GM21737 (cell line): ENCODE data around the gene ZCWPW1.
"Not testable (repeated sequence)": the region's sequence is repeated elsewhere in the genome, so short reads cannot be mapped to it uniquely, and the experiment has no call there.

Source experiments
- ATAC-seq: cut with Tn5 transposase; IDR thresholded peaks from one replicate; pipeline ENCODE4 v1.9.1; 2021; ENCODE audit warnings: mild to moderate bottlenecking, moderate library complexity; ENCODE audit not compliant: unreplicated experiment

Gene ZCWPW1

DNA sequence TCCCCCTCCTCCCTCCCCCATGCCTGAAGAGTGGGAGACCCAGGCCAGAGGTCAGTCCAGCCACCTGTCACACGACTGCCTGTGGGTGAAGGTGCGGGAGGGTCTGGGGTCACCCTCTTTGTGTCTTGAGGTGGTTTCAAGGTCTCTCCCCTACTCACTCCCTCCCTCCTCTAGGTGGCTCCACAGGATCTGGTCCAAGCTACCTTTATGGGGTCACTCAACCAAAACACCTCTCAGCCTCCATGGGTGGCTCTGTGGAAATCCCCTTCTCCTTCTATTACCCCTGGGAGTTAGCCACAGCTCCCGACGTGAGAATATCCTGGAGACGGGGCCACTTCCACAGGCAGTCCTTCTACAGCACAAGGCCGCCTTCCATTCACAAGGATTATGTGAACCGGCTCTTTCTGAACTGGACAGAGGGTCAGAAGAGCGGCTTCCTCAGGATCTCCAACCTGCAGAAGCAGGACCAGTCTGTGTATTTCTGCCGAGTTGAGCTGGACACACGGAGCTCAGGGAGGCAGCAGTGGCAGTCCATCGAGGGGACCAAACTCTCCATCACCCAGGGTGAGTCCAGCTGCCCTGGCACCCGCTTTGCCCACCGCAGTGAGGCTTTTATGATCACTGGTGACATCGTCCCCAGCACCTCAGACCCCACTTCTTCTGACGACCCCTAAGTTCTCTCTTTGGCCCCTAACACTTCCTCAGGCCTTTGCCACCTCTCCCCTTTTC is 54.5 kb downstream of the ZCWPW1 start:
- ATAC-seq, result not testable (repeated sequence)

DNA sequence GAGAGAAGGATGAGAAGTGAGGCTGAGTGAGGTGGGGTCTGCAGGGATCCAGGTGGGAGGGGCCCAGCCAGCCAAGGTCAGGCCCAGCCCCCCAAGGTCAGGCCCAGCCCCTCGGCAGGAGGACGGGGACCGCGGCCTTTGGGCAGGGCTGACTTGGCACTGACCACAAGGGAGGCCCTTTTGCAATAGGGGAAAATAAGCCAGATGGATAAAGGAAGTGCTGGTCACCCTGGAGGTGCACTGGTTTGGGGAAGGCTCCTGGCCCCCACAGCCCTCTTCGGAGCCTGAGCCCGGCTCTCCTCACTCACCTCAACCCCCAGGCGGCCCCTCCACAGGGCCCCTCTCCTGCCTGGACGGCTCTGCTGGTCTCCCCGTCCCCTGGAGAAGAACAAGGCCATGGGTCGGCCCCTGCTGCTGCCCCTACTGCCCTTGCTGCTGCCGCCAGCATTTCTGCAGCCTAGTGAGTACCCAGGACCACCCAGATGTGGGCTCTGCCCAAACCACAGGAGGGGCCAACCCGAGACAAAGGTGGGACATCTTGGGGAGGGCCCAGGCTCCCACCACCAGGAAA is 55.2 kb downstream of the ZCWPW1 start, which contains the start of gene PILRA:
Gene PILRA, plus strand, starts transcription at position 227 of the 571 bp plus-strand sequence. Its CDS starts 170 bp downstream, at position 397.
- no peak for ATAC-seq

DNA sequence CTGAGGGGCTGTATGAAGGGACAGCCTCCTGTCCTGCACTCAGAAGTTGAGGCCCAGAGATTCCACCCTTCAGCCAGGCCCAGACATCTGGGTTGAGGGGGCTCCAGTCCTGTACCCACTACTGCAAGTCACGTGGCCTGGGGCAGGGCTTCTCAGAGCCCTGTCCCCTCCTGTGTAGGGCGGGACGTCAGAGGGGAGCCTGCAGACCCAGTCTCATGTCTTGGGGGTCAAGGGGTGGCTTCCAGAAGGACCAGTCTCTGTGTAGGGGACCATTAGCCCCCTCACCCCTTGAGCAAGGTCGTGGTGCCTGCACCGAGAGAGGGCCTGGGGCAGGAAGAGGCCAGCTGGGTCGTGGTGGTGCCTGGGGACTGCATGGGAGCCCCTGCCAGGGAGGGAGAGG is 55.8 kb downstream of the ZCWPW1 start:
- no peak for ATAC-seq

DNA sequence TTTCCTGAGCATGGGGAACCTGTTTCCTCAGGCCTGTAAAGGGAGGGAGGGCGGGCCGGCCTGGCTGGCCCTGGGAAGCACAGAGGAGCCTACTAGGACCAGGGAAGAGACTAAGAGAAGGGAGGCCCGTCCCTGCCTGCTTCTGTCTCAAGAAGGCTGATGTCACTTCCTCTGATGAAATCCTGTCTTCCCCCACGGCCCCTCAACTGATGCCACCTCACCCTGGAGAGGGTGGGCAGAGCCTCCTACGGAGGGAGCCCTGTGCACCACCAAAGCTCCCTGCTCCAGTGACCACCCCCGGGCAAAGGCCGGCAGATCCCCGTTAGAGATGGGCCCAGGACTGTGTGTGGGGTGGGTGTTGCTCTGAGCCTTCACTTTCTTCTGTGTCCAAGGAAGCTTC is 56.2 kb downstream of the ZCWPW1 start:
- ATAC-seq, result no peak

DNA sequence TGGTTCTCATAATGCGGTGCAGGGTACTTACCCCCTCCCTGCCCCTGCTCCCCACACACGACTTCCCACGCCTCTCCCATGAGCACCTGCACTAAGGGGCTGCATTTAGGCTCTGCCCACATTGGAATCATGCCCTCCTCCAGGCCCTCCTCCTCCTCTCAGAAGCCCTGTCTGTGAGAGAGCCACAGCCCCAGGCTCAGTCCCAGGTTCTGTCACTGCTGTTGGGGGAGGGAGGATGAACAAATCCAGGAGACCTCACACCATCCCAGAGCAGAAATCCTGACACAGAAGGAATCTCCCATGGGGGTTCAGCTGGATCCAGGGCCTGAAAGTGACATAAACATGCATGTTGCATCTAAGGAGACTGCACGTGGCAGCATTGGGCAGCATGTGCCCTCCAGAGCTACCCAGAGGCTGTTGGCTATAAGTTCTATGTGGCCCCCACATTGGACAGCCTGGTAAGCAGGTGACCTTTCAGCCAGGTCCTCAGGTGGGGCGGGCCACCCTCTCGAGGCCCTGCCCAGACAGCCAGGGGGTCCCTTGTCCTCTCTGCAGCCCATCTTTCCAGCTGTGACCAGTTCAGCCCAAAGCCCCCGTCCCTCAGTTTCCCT is 56.8 kb downstream of the ZCWPW1 start:
- ATAC-seq, result no peak

DNA sequence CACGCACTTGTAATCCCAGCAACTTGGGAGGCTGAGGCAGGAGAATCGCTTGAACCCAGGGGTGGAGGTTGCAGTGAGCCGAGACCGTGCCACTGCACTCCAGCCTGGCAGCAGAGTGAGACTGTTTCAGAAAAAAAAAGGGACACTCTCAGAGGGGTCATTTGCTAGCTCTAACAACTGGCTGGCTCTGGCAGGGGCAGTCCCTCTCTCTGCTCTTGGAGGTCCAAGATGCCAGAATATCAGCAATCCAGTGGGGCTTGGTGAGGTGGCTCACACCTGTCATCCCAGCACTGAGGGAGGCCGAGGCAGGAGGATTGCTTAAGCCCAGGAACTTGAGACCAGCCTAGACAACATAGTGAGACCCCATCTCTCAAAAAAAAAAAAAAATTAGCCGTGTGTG is 57.8 kb downstream of the ZCWPW1 start:
- ATAC-seq, result no peak

DNA sequence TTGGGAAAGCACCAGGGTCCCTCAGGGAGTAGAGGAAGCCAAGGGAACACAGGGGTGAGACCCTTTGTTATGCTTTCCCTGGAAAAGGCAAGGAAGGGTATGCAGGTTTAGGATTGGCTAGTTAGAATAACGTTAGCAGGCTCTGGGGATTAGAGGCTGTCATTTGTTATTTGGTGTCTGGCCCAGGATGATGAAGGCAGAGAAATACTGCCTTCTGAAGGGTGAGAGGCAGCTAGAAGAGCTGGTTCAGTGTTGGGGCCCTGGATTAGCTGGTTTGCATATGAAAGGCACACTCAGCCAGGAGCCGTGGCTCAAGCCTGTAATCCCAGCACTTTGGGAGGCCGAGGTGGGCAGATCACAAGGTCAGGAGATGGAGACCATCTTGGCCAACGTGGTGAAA is 58.2 kb downstream of the ZCWPW1 start:
- ATAC-seq, result no peak

DNA sequence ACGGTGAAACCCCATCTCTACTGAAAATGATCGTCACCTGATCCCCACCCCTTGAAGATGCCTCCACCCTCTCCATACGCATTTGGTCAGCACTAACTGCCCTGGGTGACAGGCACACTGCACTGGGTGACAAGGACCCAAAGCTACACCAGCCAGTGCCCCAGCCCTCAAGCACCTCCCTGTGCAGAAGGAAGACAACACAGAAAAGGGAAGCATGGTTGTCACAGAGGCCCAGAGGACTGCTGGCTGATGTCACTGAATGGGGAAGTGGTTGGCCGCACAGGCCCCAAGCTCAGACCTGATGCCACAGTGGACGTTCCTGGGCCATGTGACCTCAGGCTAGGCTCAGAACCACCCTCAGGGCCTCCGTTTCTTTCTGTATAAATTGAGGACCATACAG is 59.4 kb downstream of the ZCWPW1 start:
- ATAC-seq, result peak; percentile 49

DNA sequence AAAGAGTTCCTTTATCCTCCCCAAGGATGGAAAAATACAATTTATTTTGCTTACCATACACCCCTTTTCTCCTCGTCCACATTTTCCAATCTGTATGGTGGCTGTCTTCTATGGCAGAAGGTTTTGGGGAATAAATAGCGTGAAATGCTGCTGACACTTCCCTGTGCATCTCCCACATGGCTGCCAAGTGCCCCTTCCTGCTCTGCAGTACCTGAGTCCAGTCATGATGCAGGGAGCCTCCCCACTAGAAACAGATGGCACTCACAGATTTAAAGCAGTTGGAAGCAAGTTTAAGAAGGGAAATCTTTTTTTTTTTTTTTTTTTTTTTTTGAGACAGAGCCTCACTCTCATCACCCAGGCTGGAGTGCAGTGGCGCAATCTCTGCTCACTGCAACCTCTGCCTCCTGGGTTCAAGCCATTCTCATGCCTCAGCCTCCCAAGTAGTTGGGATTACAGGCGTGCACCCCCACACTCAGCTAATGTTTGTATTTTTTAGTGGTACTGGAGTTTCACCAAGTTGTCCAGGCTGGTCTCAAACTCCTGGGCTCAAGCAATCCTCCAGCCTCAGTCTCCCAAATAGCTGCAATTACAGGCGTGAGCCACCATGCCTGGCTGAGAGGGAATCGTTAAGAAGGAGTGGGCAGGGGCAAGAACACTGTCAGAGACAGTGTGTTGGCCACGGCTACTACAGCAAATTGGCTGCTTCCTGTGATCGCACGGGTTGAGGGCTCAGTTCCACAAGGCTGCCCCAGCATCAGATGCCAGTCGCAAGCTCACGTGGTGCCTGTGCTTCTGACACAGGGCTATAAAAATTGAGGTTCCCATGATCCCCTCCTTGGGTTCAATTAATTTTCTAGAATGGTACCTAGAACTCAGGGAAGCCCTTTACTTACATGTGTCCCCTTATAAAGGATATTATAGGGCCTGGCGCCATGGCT is 60.6 kb downstream of the ZCWPW1 start:
- ATAC-seq, result no peak

DNA sequence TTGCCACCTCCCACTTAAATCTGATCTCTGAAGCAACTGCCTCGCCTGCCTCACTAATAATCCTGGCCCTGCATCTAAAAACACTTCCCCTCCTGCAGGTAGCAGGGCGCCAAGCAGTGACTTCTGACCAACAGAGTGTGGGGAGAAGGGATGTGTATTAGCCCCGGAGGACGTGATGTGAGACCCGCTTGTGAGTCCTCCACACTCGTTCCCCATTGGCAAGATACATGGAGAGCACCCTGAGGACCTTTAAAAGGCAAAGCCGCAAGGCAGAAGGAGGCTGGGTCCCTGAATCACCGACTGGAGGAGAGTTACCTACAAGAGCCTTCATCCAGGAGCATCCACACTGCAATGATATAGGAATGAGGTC is 61.3 kb downstream of the ZCWPW1 start:
- no peak for ATAC-seq

DNA sequence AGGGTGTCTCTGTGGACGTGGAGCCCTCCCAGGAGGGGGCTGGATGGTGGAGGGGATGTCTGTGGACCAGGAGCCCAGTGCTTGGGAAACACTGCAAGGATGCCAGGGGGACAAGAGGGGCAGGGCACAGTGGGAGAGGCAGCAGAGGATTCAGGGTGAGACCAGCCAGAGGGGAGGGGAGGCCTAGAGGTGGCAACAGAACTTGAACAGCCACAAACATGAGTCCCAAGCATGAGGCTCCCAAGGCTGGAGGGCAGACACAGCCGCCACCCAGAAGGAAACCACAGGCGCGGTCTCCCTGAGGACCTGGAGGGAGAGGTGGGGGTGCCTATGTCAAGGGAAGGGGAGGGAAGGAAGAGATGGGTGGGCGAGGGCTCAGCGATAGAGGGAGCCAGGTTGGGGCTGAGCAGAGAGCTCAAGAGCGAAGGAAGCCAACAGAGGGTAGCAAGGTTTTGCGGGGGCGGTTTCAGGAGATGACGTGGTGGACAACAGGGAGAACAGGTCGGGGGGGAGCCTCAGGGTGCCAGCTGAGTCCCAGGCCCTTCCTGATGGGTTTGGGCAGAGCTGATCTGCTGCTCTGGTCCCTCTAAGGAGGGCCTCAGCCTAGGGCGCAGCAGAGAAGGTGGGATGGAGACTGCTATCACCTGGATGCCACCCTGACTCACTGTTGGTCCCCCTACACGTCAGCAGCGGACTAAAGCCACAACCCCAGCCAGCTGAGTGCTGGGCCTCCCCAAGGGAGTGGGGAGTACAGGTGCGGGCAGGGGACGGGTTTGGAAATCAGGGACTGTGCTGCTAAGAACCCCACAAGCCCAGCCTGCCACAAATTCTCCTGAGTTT is 61.9 kb downstream of the ZCWPW1 start:
- no peak for ATAC-seq

DNA sequence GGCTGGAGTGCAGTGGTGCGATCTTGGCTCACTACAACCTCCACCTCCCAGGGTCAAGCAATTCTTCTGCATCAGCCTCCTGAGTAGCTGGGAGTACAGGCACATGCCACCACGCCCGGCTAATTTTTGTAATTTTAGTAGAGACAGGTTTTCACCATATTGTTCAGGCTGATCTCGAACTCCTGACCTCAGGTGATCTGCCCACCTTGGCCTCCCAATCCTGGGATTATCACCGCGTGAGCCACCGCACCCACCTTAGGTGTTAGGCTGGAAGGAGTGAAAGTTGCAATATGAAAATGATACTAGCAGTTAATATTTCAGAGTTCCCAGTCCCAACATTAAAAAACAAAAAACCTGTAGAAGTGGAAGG is 62.5 kb downstream of the ZCWPW1 start:
- ATAC-seq, result not testable (repeated sequence)

DNA sequence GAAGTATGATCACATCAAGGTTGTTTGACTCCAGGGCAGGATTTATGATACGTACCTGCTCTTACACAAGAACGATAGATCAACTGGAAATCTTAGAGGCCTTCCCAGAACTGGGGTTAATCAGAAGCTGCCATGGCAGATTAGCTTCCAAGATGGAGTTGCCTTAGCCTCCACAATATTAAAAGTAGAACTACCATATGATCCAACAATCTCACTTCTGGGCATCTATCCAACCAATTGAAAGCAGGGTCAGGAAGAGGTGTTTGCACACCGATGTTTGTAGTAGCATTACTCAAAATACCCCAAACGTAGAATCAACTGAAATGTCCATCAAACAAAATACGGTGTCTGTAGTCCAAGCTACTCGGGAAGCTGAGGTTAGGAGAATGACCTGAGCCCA is 64.0 kb downstream of the ZCWPW1 start:
- no peak for ATAC-seq

DNA sequence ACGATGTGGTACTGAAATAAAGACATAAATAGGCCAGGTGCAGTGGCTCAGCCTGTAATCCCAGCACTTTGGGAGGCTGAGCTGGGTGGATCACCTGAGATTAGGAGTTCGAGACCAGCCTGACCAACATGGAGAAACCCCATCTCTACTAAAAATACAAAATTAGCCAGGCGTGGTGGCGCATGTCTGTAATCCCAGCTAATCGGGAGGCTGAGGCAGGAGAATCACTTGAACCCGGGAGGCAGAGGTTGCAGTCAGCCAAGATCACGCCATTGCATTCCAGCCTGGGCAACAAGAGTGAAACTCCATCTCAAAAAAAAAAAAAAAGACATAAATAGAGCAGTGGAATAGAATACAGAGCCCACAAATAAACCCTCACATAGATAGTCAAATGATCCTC is 64.7 kb downstream of the ZCWPW1 start:
- not testable (repeated sequence) for ATAC-seq

DNA sequence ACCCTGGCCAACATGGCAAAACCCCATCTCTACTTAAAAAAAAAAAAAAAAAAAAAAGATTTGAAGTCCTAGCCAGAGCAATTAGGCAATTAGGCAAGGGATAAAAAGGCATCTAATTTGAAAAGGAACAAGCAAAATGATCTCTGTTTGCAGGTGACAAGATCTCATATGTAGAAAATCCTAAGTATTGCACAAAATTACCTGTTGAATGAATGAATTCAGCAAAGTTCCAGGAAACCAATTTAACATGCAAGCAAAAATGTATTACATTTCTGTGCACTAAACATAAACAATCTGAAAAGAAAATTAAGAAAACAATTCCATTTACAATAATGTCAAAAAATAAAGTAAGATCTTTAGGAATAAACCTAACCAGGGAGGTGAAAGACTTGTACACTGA is 65.4 kb downstream of the ZCWPW1 start:
- no peak for ATAC-seq

DNA sequence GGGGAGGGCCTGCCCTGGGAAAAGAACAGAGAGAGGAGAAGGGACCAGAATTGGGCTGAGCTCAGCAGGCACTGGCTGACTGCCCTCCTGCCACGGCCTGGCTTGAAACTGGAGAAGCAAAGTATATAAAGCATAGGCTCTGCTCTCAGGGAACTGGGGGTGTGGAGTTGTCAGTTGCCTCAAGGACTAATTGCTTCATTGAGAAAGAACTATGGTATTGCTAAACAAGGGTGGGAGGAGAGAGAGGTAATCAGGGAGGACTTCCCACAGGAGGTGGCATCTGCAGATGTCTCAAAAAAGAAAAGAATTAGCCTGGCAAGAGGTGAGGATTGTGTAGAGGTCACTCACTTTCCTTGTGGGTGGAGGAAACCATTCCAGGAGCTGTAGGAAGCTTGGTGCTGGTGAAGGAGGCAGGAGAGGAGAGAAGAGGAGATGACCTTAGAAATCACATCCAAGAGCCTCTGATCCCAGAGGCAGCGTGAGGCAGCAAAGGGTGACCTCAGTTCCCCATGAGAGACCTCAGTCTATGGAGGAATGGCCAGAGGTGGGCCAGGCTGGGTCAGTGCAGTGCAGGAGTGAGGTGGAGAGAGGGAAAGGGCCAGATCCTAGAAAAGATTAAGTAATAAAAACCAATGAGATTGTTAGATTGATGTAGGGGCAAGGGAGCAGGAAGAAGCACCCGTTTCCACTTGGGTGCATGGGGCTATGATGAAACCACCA is 68.2 kb downstream of the ZCWPW1 start:
- no peak for ATAC-seq

DNA sequence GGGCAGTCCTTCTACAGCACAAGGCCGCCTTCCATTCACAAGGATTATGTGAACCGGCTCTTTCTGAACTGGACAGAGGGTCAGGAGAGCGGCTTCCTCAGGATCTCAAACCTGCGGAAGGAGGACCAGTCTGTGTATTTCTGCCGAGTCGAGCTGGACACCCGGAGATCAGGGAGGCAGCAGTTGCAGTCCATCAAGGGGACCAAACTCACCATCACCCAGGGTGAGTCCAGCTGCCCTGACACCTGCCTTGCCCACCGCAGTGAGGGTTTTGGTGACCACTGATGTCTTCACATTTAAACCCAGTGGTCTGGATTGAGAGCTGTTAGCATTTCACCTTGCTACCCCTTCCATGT is 69.7 kb downstream of the ZCWPW1 start:
- ATAC-seq, result no peak

DNA sequence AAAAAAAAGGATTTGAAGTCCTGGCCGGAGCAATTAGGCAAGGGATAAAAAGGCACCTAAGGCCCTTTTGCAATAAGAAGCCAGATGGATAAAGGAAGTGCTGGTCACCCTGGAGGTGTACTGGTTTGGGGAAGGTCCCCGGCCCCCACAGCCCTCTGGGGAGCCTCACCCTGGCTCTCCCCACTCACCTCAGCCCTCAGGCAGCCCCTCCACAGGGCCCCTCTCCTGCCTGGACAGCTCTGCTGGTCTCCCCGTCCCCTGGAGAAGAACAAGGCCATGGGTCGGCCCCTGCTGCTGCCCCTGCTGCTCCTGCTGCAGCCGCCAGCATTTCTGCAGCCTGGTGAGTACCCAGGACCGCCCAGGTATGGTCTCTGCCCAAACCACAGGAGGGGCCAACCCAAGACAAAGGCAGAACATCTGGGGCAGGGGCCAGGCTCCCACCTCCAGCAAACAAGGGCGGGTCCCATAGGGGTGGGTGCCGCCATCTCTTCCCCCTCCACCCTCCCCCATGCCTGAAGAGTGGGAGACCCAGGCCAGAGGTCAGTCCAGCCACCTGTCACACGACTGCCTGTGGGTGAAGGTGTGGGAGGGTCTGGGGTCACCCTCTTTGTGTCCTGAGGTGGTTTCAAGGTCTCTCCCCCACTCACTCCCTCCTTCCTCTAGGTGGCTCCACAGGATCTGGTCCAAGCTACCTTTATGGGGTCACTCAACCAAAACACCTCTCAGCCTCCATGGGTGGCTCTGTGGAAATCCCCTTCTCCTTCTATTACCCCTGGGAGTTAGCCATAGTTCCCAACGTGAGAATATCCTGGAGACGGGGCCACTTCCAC is 70.3 kb downstream of the ZCWPW1 start, which contains the start of gene PILRB:
Gene PILRB, plus strand, starts transcription at position 91 of the 830 bp plus-strand sequence. Its CDS starts 186 bp downstream, at position 277.
- ATAC-seq, result peak; percentile 50

DNA sequence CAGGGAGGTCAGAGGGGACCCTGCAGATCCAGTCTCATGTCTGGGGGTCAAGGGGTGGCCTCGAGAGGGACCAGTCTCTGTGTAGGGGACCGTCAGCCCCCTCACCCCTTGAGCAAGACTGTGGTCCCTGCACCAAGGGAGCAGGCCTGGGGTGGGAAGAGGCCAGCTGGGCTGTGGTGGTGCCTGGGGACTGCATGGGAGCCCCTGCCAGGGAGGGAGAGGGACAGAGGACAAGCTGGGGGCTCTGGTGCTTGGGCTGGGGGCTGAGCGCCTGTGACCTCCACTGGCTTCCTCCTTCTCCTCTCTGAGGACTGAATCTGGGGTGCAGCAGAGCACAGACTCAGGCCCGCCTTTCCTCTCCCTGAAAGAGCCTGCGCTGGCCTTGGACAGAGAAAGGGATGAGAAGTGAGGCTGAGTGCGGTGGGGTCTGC is 71.4 kb downstream of the ZCWPW1 start:
- no peak for ATAC-seq
